CD4-positive, alpha-beta memory T cell (primary cell): ENCODE results near the gene MAPK12. TPM values are rescaled to one million over a fixed set of nuclear protein-coding genes. Genes with fewer than 3 reads are reported as not detected.

Experiments used
- polyA plus RNA-seq, 2 donors: library from polyadenylated mRNA; unstranded; fragments of 300-500 nt; fragmentation: Illumina TruSeq; gene quantifications; one replicate each; pipeline ENCODE4 v1.2.3, GENCODE V29; 2021
- total RNA-seq, 2 experiments: library from RNA; stranded (reverse); gene quantifications; one replicate each; pipeline ENCODE4 v1.2.3, GENCODE V29; 2021

The MAPK12 gene
- total and polyA plus RNA-seq, 4 experiments from 2014 or later: 0.05 to 2.9 (median 2.9) TPM; not detected in 1

Other genes starting within 250 kb of the MAPK12 start
- gene IL17REL, start 248.9 kb downstream of the MAPK12 start, total RNA-seq: not detected
- not detected for gene IL17REL, start 248.9 kb downstream of the MAPK12 start, polyA plus RNA-seq
- not detected for gene TTLL8, start 203.4 kb downstream of the MAPK12 start, total RNA-seq
- gene TTLL8, start 203.4 kb downstream of the MAPK12 start, polyA plus RNA-seq: not detected
- not detected for gene MLC1, start 176.3 kb downstream of the MAPK12 start, total RNA-seq
- gene MLC1, start 176.3 kb downstream of the MAPK12 start, polyA plus RNA-seq: under 1 TPM in 1 of 2 donors, not detected in 1; 0.28 TPM
- gene MOV10L1, start 171.7 kb downstream of the MAPK12 start, total RNA-seq: not detected
- gene MOV10L1, start 171.7 kb downstream of the MAPK12 start, polyA plus RNA-seq: not detected
- not detected for gene PANX2, start 91.0 kb downstream of the MAPK12 start, total RNA-seq
- gene PANX2, start 91.0 kb downstream of the MAPK12 start, polyA plus RNA-seq: not detected
- gene TRABD, start 75.8 kb downstream of the MAPK12 start, total RNA-seq: 100 to 1,000 TPM; 124 to 126 TPM
- 10 to 100 TPM; 51.5 to 61.4 TPM for gene TRABD, start 75.8 kb downstream of the MAPK12 start, polyA plus RNA-seq
- 10 to 100 TPM; 33.8 to 34.8 TPM for gene SELENOO, start 60.7 kb downstream of the MAPK12 start, total RNA-seq
- 1 to 10 TPM; 2.0 to 6.6 TPM for gene SELENOO, start 60.7 kb downstream of the MAPK12 start, polyA plus RNA-seq
- 100 to 1,000 TPM; 132 to 133 TPM for gene TUBGCP6, start 16.7 kb downstream of the MAPK12 start, total RNA-seq
- gene TUBGCP6, start 16.7 kb downstream of the MAPK12 start, polyA plus RNA-seq: 10 to 100 TPM; 16.5 to 20.5 TPM
- gene HDAC10, start 10.4 kb downstream of the MAPK12 start, total RNA-seq: 100 to 1,000 TPM; 141 to 151 TPM
- gene HDAC10, start 10.4 kb downstream of the MAPK12 start, polyA plus RNA-seq: 1 to 10 TPM; 3.8 to 6.8 TPM
- 1 to 10 TPM; 1.6 to 1.7 TPM for gene MAPK11, start 8.7 kb upstream of the MAPK12 start, total RNA-seq
- gene MAPK11, start 8.7 kb upstream of the MAPK12 start, polyA plus RNA-seq: under 1 TPM; 0.10 to 0.54 TPM
- gene PLXNB2, start 46.0 kb upstream of the MAPK12 start, total RNA-seq: 1 to 10 TPM; 2.8 to 4.6 TPM
- gene PLXNB2, start 46.0 kb upstream of the MAPK12 start, polyA plus RNA-seq: under 1 TPM in 1 of 2 donors, not detected in 1; 0.40 TPM
- 1 to 10 TPM; 1.5 to 2.4 TPM for gene DENND6B, start 65.3 kb upstream of the MAPK12 start, total RNA-seq
- under 1 TPM; 0.22 to 0.36 TPM for gene DENND6B, start 65.3 kb upstream of the MAPK12 start, polyA plus RNA-seq
- gene PPP6R2, start 81.6 kb upstream of the MAPK12 start, total RNA-seq: 10 to 100 TPM; 80.1 to 91.2 TPM
- 10 to 100 TPM; 13.3 to 27.7 TPM for gene PPP6R2, start 81.6 kb upstream of the MAPK12 start, polyA plus RNA-seq
- gene SBF1, start 213.4 kb upstream of the MAPK12 start, total RNA-seq: 100 to 1,000 TPM; 217 to 221 TPM
- 10 to 100 TPM; 13.2 to 42.9 TPM for gene SBF1, start 213.4 kb upstream of the MAPK12 start, polyA plus RNA-seq
- 1 to 10 TPM; 4.4 to 4.5 TPM for gene ADM2, start 219.9 kb upstream of the MAPK12 start, total RNA-seq
- under 1 TPM; 0.07 to 0.48 TPM for gene ADM2, start 219.9 kb upstream of the MAPK12 start, polyA plus RNA-seq
- not detected for gene MIOX, start 225.2 kb upstream of the MAPK12 start, total RNA-seq
- gene MIOX, start 225.2 kb upstream of the MAPK12 start, polyA plus RNA-seq: not detected
- 100 to 1,000 TPM; 152 to 155 TPM for gene LMF2, start 246.0 kb upstream of the MAPK12 start, total RNA-seq
- 10 to 100 TPM; 21.7 to 33.8 TPM for gene LMF2, start 246.0 kb upstream of the MAPK12 start, polyA plus RNA-seq
- gene NCAPH2, start 246.5 kb upstream of the MAPK12 start, total RNA-seq: 10 to 100 TPM; 81.1 to 81.8 TPM
- 10 to 100 TPM; 36.4 to 36.9 TPM for gene NCAPH2, start 246.5 kb upstream of the MAPK12 start, polyA plus RNA-seq